MM.1S (cell line): ENCODE measurements around the gene DDX23.
"Not testable (repeated sequence)": the region's sequence is repeated elsewhere in the genome, so short reads cannot be mapped to it uniquely, and the experiment has no call there.

Experiments
- DNase-seq: peaks from one replicate; pipeline ENCODE4 v3.0.0-alpha.2; 2015
- H2AFZ ChIP-seq: fragments of 300-600 bp; sonication (generic); 2 replicates; pipeline ENCODE4 v1.6.0; 2016; ENCODE audit warnings: antibody characterized with exemption, low read length
- H3F3A ChIP-seq: fragments of 300-600 bp; sonication (generic); 2 replicates; pipeline ENCODE4 v1.6.1; 2016; ENCODE audit warnings: mild to moderate bottlenecking, antibody characterized with exemption, low read length, moderate library complexity, mixed read lengths; ENCODE audit not compliant: insufficient read depth
- H3K27ac ChIP-seq: fragments of 300-600 bp; sonication (generic); 2 replicates; pipeline ENCODE4 v1.5.1; 2016; ENCODE audit warnings: mild to moderate bottlenecking, low read length
- H3K27me3 ChIP-seq: fragments of 300-600 bp; sonication (generic); replicated peaks from 2 replicates; pipeline ENCODE4 v1.6.0; 2016; ENCODE audit warnings: low read length; ENCODE audit not compliant: insufficient read depth
- H3K36me3 ChIP-seq: fragments of 300-600 bp; sonication (generic); replicated peaks from 2 replicates; pipeline ENCODE4 v1.6.1; 2016; ENCODE audit warnings: mild to moderate bottlenecking, low read length, mixed read lengths; ENCODE audit not compliant: insufficient read depth
- H3K4me1 ChIP-seq: fragments of 300-600 bp; sonication (generic); 2 replicates; pipeline ENCODE4 v1.6.1; 2016; ENCODE audit warnings: low read length, mixed read lengths
- H3K4me2 ChIP-seq: fragments of 300-600 bp; sonication (generic); 2 replicates; pipeline ENCODE4 v1.6.0; 2016; ENCODE audit warnings: low read depth, low read length
- H3K4me3 ChIP-seq: fragments of 300-600 bp; sonication (generic); 2 replicates; pipeline ENCODE4 v1.5.1; 2016; ENCODE audit warnings: low read length, mixed read lengths
- H3K79me2 ChIP-seq: fragments of 300-600 bp; sonication (generic); 2 replicates; pipeline ENCODE4 v1.6.1; 2016; ENCODE audit warnings: mixed run types, low read length, mixed read lengths
- H3K9ac ChIP-seq: fragments of 300-600 bp; sonication (generic); 2 replicates; pipeline ENCODE4 v1.6.1; 2016; ENCODE audit warnings: low read length, mixed read lengths
- H3K9me2 ChIP-seq: fragments of 300-600 bp; sonication (generic); replicated peaks from 2 replicates; pipeline ENCODE4 v1.6.1; 2016; ENCODE audit warnings: mild to moderate bottlenecking, low read length, mixed read lengths; ENCODE audit not compliant: insufficient read depth
- H3K9me3 ChIP-seq: fragments of 300-600 bp; sonication (generic); replicated peaks from 2 replicates; pipeline ENCODE4 v1.6.1; 2016; ENCODE audit warnings: mild to moderate bottlenecking, low read length, mixed read lengths; ENCODE audit not compliant: insufficient read depth
- H4K20me1 ChIP-seq: fragments of 300-600 bp; sonication (generic); 2 replicates; pipeline ENCODE4 v1.6.1; 2016; ENCODE audit warnings: mild to moderate bottlenecking, low read length, moderate library complexity, mixed read lengths; ENCODE audit not compliant: insufficient read depth
- CTCF ChIP-seq: fragments of 300-600 bp; sonication (generic); IDR thresholded peaks from 2 replicates; pipeline ENCODE4 v1.5.1; 2016; ENCODE audit warnings: antibody characterized with exemption, low read length, mixed read lengths
- EZH2 ChIP-seq: fragments of 300-600 bp; sonication (generic); optimal IDR thresholded peaks from 2 replicates; pipeline ENCODE3; 2017; ENCODE audit warnings: low read depth, mild to moderate bottlenecking, antibody characterized with exemption, low read length, mixed read lengths
- EZH2phosphoT487 ChIP-seq: fragments of 300-600 bp; sonication (generic); IDR thresholded peaks from 2 replicates; pipeline ENCODE4 v1.6.1; 2018; ENCODE audit warnings: antibody characterized with exemption, low read length

The DDX23 gene

DNA sequence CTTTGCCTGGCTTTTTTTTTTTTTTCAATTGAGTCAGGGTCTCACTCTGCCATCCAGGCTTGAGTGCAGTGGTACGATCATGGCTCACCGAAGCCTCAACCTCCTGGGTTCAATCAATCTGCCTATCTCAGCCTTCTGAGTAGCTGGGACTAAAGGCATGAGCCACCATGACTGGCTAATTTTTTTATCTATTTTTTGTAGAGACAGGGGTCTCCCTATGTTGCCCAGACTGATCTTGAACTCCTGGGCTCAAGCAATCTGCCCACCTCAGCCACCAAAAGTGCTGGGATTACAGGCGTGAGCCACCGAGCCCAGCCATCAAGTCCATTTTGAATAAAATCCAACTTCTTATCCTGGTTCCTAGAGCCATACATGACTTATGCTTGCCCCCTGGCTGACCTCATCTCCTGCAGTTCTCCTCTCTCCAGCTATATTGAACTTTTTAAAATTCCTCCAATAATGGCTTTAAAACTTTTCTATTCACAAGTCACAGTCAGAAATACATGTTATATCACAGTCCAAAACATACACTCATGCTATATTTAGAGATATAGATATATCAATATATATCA is 24.1 kb upstream of the DDX23 start:
- Histone ChIP-seq H3K27me3 (no peaks in the 10 kb centered on the region), H2AFZ (no peak overlapping the region), H3K79me2 (no peaks in the 10 kb centered on the region), H4K20me1 (no peaks in the 10 kb centered on the region), H3K4me1 (no peaks in the 10 kb centered on the region), H3F3A (no peaks in the 10 kb centered on the region), H3K4me3 (no peak overlapping the region), H3K4me2 (no peak overlapping the region), H3K27ac (no peak overlapping the region), H3K9me3 (no peaks in the 10 kb centered on the region), H3K9ac (no peak overlapping the region), H3K36me3 (no peaks in the 10 kb centered on the region), H3K9me2 (no peaks in the 10 kb centered on the region)
- no peak for DNase-seq
- TF ChIP-seq CTCF (no peak), EZH2phosphoT487 (no peak), EZH2 (no peak)

DNA sequence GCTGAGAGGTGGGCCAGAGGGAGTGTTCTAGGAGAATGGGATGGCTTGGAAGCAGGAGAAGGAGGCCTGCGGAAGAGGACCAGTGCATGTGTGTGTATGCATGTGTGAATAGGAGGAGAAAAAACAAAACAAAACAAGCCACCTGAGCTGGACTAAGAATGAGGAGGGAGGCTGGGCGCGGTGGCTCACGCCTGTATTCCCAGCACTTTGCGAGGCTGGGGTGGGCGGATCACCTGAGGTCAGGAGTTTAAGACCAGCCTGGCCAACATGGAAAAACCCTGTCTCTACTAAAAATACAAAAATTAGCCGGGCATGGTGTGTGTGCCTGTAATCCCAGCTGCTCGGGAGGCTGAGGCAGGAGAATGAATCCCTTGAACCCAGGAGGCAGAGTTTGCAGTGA is 21.6 kb upstream of the DDX23 start:
- not testable (repeated sequence) for H3K9ac ChIP-seq, H2AFZ ChIP-seq, H3K36me3 ChIP-seq, DNase-seq, H3K9me2 ChIP-seq, H3K4me3 ChIP-seq, H3K4me1 ChIP-seq, H3K4me2 ChIP-seq, H4K20me1 ChIP-seq, H3K27ac ChIP-seq, H3K27me3 ChIP-seq, H3F3A ChIP-seq, H3K9me3 ChIP-seq, H3K79me2 ChIP-seq

GRCh38 chr12:48873096-48873495 is 21.1 kb upstream of the DDX23 start:
- Histone ChIP-seq H3K27me3 (no peaks in the 10 kb centered on the region), H3K4me3 (no peak overlapping the region), H3K4me2 (no peak overlapping the region), H3K9ac (no peak overlapping the region), H3F3A (no peaks in the 10 kb centered on the region), H4K20me1 (no peaks in the 10 kb centered on the region), H2AFZ (no peak overlapping the region), H3K79me2 (no peaks in the 10 kb centered on the region), H3K4me1 (no peaks in the 10 kb centered on the region), H3K27ac (no peak overlapping the region), H3K9me3 (no peaks in the 10 kb centered on the region), H3K36me3 (no peaks in the 10 kb centered on the region), H3K9me2 (no peaks in the 10 kb centered on the region)
- DNase-seq = no peak
- TF ChIP-seq EZH2phosphoT487 = no peak
- TF ChIP-seq CTCF = no peak
- no peak for TF ChIP-seq EZH2

DNA sequence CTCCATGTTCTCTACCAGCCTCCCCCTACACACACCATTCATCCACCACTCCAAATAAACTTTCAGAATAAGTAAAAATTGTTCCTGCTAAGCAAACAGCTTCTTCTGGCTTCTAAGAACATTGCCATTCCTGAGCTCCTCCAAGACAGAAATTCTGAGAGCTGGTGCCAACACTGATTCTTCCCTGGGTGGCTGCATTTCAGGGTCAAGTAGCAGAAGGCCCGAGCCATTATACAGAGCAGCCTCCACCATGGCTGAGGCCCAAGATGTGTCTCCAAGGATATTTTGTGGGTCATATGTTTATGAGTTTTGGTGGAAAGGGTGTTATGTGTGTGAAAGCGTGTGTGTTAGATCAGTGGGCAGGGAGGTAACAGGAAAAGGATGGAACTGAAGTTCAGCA is 17.2 kb upstream of the DDX23 start:
- TF ChIP-seq EZH2 (no peak), EZH2phosphoT487 (no peak), CTCF (no peak)
- peaks cover 6% of the 10 kb centered on the region; the same call in 1 of the 2 replicates for H3K79me2 ChIP-seq
- no peak overlapping the region for H2AFZ ChIP-seq
- H4K20me1 ChIP-seq = no peaks in the 10 kb centered on the region
- H3K4me3 ChIP-seq = no peak overlapping the region
- H3K4me2 ChIP-seq = no peak overlapping the region
- H3K4me1 ChIP-seq = peaks cover 7% of the 10 kb centered on the region
- H3K9me3 ChIP-seq = no peaks in the 10 kb centered on the region
- no peaks in the 10 kb centered on the region for H3F3A ChIP-seq
- no peak for DNase-seq
- H3K36me3 ChIP-seq = no peaks in the 10 kb centered on the region
- no peaks in the 10 kb centered on the region for H3K9me2 ChIP-seq
- H3K9ac ChIP-seq = no peak overlapping the region
- H3K27ac ChIP-seq = no peak overlapping the region
- H3K27me3 ChIP-seq = no peaks in the 10 kb centered on the region
